SK-N-SH (cell line): Measurements from ENCODE around the gene DIS3L2.

Experiments
- CTCF ChIP-seq: fragments of 200-600 bp; sonication (generic); IDR thresholded peaks from 2 replicates; pipeline ENCODE4 v1.6.1; 2017; ENCODE audit warnings: antibody characterized with exemption, mild to moderate bottlenecking, moderate library complexity
- ELF1 ChIP-seq: IDR thresholded peaks from 2 replicates; pipeline ENCODE4 v1.4.0; 2012
- EP300 ChIP-seq, 2 experiments: IDR thresholded peaks; 2 replicates each; pipeline versions ENCODE4 v1.4.0 to v1.6.1; 2012; ENCODE audit warnings: borderline replicate concordance in 1 of 2, low read depth in 1 of 2, low read length in 1 of 2
- GABPA ChIP-seq: IDR thresholded peaks from 2 replicates; pipeline ENCODE4 v1.4.0; 2012; ENCODE audit warnings: low read depth, mild to moderate bottlenecking
- JUND ChIP-seq: IDR thresholded peaks from 2 replicates; pipeline ENCODE4 v1.4.0; 2012
- MXI1 ChIP-seq: IDR thresholded peaks from 2 replicates; pipeline ENCODE4 v1.6.1; 2012; ENCODE audit warnings: mild to moderate bottlenecking, low read depth, low read length, improper control_type of control experiment
- POLR2AphosphoS5 ChIP-seq: IDR thresholded peaks from 2 replicates; pipeline ENCODE4 v1.6.1; 2012; ENCODE audit warnings: low read depth, low read length
- REST ChIP-seq: IDR thresholded peaks from 2 replicates; pipeline ENCODE4 v1.6.1; 2012; ENCODE audit warnings: mild to moderate bottlenecking, low read depth, low read length, moderate library complexity
- SMC3 ChIP-seq: IDR thresholded peaks from 2 replicates; pipeline ENCODE4 v1.6.1; 2012; ENCODE audit warnings: low read depth, low read length, improper control_type of control experiment
- TAF1 ChIP-seq: IDR thresholded peaks from 2 replicates; pipeline ENCODE4 v1.6.1; 2012; ENCODE audit warnings: low read depth, mild to moderate bottlenecking, low read length, moderate library complexity, borderline replicate concordance

- no peak for TF ChIP-seq POLR2AphosphoS5
- peak; percentile 46 for TF ChIP-seq CTCF
- no peak for TF ChIP-seq REST
- TF ChIP-seq GABPA: no peak
- no peak for TF ChIP-seq SMC3
- no peak for TF ChIP-seq TAF1
- no peak for TF ChIP-seq MXI1
- no peak for TF ChIP-seq JUND
- no peak for TF ChIP-seq ELF1
- no peak for TF ChIP-seq EP300 (IDR thresholded peaks at IDR 0.05; ENCODE audit: borderline replicate concordance in 1 of 2, low read depth in 1 of 2, low read length in 1 of 2)
Measured at GRCh38 chr2:231929961-231930592, 31.4 kb upstream of the DIS3L2 start.
